IMR-90 (cell line): ENCODE results near the gene PTPRN2. TPM values are rescaled to one million over a fixed set of nuclear protein-coding genes. Genes with fewer than 3 reads are reported as not detected.

Source experiments
- ATAC-seq: fragments of 200-7000 bp; cut with Tn5 transposase; 2 replicates; pipeline ENCODE4 v1.9.1; 2020; ENCODE audit warnings: low read depth, mild to moderate bottlenecking, moderate library complexity
- BruUV-seq: library from RNA; stranded (reverse); fragments of 400-500 nt; replicated peaks from 2 replicates; lab custom pipeline; 2021; lab: Mats Ljungman, UMichigan
- CTCF ChIA-PET: fragments of 300-600 bp; formaldehyde crosslinking; extraction: SDS; loops from one replicate; lab custom pipeline; 2021; ENCODE audit warnings: antibody characterized with exemption; lab: Yijun Ruan, JAX
- POLR2A ChIA-PET: fragments of 300-600 bp; sonication (Branson Sonifier 250); formaldehyde crosslinking; loops from one replicate; lab custom pipeline; 2022; ENCODE audit warnings: antibody characterized with exemption; ENCODE audit not compliant: unreplicated experiment; lab: Charles Lee
- DNase-seq: peaks from one replicate; pipeline ENCODE4 v3.0.0; 2013
- H2AFZ ChIP-seq: replicated peaks from 2 replicates; pipeline ENCODE3; 2013; ENCODE audit warnings: low read length, mild to moderate bottlenecking; ENCODE audit not compliant: poor library complexity
- H2AK5ac ChIP-seq: 2 replicates; pipeline ENCODE4 v1.6.1; 2013; ENCODE audit warnings: low read depth, low read length, inconsistent platforms
- H2AK9ac ChIP-seq: replicated peaks from 2 replicates; pipeline ENCODE3; 2013; ENCODE audit warnings: mild to moderate bottlenecking, low read depth, low read length, moderate library complexity; ENCODE audit not compliant: poor library complexity
- H2BK120ac ChIP-seq: 2 replicates; pipeline ENCODE4 v1.6.1; 2013; ENCODE audit warnings: low read depth, low read length, inconsistent platforms
- H2BK15ac ChIP-seq: 3 replicates; pipeline ENCODE4 v1.6.1; 2013; ENCODE audit warnings: low read depth, low read length, inconsistent platforms
- H2BK20ac ChIP-seq: 2 replicates; pipeline ENCODE4 v1.6.1; 2013; ENCODE audit warnings: low read depth, mild to moderate bottlenecking, inconsistent platforms, low read length, moderate library complexity
- H2BK5ac ChIP-seq: 2 replicates; pipeline ENCODE4 v1.6.1; 2013; ENCODE audit warnings: mild to moderate bottlenecking, low read depth, low read length, inconsistent platforms; ENCODE audit not compliant: poor library complexity, severe bottlenecking
- H3K14ac ChIP-seq: replicated peaks from 2 replicates; pipeline ENCODE4 v1.6.1; 2013; ENCODE audit warnings: low read depth, low read length, inconsistent platforms
- H3K18ac ChIP-seq: 2 replicates; pipeline ENCODE4 v1.6.1; 2013; ENCODE audit warnings: low read depth, low read length, control low read depth
- H3K23ac ChIP-seq: 2 replicates; pipeline ENCODE4 v1.6.1; 2013; ENCODE audit warnings: low read depth, low read length, inconsistent platforms
- H3K27ac ChIP-seq: 2 replicates; pipeline ENCODE4 v1.5.1; 2013; ENCODE audit warnings: mild to moderate bottlenecking, control low read depth, low read length; ENCODE audit not compliant: insufficient read depth
- H3K27me3 ChIP-seq: 2 replicates; pipeline ENCODE4 v1.6.1; 2013; ENCODE audit warnings: low read length; ENCODE audit not compliant: control insufficient read depth, insufficient read depth
- H3K36me3 ChIP-seq: 2 replicates; pipeline ENCODE4 v1.6.1; 2013; ENCODE audit warnings: low read length, mixed read lengths; ENCODE audit not compliant: control insufficient read depth, insufficient read depth
- H3K4ac ChIP-seq: 2 replicates; pipeline ENCODE4 v1.6.1; 2013; ENCODE audit warnings: low read depth, low read length, inconsistent platforms
- H3K4me1 ChIP-seq: 2 replicates; pipeline ENCODE4 v1.6.1; 2013; ENCODE audit warnings: low read length, mixed read lengths; ENCODE audit not compliant: control insufficient read depth, insufficient read depth
- H3K4me2 ChIP-seq: 2 replicates; pipeline ENCODE4 v1.6.1; 2013; ENCODE audit warnings: low read depth, mild to moderate bottlenecking, control low read depth, low read length, moderate library complexity
- H3K4me3 ChIP-seq: 2 replicates; pipeline ENCODE4 v1.5.1; 2013; ENCODE audit warnings: low read depth, mild to moderate bottlenecking, control low read depth, low read length, moderate library complexity; ENCODE audit not compliant: insufficient read depth
- H3K56ac ChIP-seq: 2 replicates; pipeline ENCODE4 v1.6.1; 2013; ENCODE audit warnings: low read length, inconsistent platforms; ENCODE audit not compliant: insufficient read depth; ENCODE audit errors: extremely low read depth
- H3K79me1 ChIP-seq, 2 experiments: 2 replicates each; pipeline ENCODE4 v1.6.1; 2013; ENCODE audit warnings: low read length in 2 of 2, inconsistent platforms in 1 of 2, low read depth in 1 of 2
- H3K9ac ChIP-seq: 2 replicates; pipeline ENCODE4 v1.6.1; 2013; ENCODE audit warnings: low read depth, low read length, control low read depth
- H3K9me1 ChIP-seq: 2 replicates; pipeline ENCODE4 v1.6.1; 2013; ENCODE audit warnings: low read length, inconsistent platforms; ENCODE audit not compliant: insufficient read depth
- H3K9me3 ChIP-seq: 2 replicates; pipeline ENCODE4 v1.6.1; 2013; ENCODE audit warnings: low read length; ENCODE audit not compliant: control insufficient read depth, insufficient read depth
- H4K20me1 ChIP-seq: 2 replicates; pipeline ENCODE4 v1.6.1; 2013; ENCODE audit warnings: low read length, inconsistent platforms; ENCODE audit not compliant: insufficient read depth
- H4K5ac ChIP-seq: 2 replicates; pipeline ENCODE4 v1.6.1; 2013; ENCODE audit warnings: mild to moderate bottlenecking, low read depth, low read length, control low read depth
- H4K8ac ChIP-seq, 2 experiments: 2 replicates each; pipeline ENCODE4 v1.6.1; 2013; ENCODE audit warnings: low read depth in 2 of 2, low read length in 2 of 2, control low read depth in 1 of 2, inconsistent platforms in 1 of 2
- H4K91ac ChIP-seq: 2 replicates; pipeline ENCODE4 v1.6.1; 2013; ENCODE audit warnings: low read depth, low read length, inconsistent platforms; ENCODE audit not compliant: insufficient read depth
- CEBPB ChIP-seq: IDR thresholded peaks from 2 replicates; pipeline ENCODE4 v1.6.1; 2012; ENCODE audit warnings: low read depth, low read length, improper control_type of control experiment
- CHD1 ChIP-seq: IDR thresholded peaks from 2 replicates; pipeline ENCODE4 v1.6.1; 2012; ENCODE audit warnings: low read depth, low read length, improper control_type of control experiment
- CTCF ChIP-seq: conservative IDR thresholded peaks from 2 replicates; pipeline ENCODE4 v1.5.1; 2012; ENCODE audit warnings: mild to moderate bottlenecking, low read depth, low read length, improper control_type of control experiment
- ELK1 ChIP-seq: fragments of 150-350 bp; IDR thresholded peaks from 2 replicates; pipeline ENCODE4 v1.6.1; 2016; ENCODE audit warnings: low read depth, mild to moderate bottlenecking, low read length, moderate library complexity, borderline replicate concordance
- FOS ChIP-seq: fragments of 150-350 bp; IDR thresholded peaks from 2 replicates; pipeline ENCODE4 v1.6.1; 2016; ENCODE audit warnings: low read depth, low read length
- MAFK ChIP-seq: IDR thresholded peaks from 2 replicates; pipeline ENCODE4 v1.6.1; 2012; ENCODE audit warnings: low read depth, low read length, improper control_type of control experiment
- MAZ ChIP-seq: IDR thresholded peaks from 2 replicates; pipeline ENCODE4 v1.6.1; 2012; ENCODE audit warnings: low read depth, mild to moderate bottlenecking, low read length, improper control_type of control experiment, moderate library complexity, borderline replicate concordance
- MXI1 ChIP-seq: IDR thresholded peaks from 2 replicates; pipeline ENCODE4 v1.6.1; 2012; ENCODE audit warnings: low read depth, mild to moderate bottlenecking, low read length, moderate library complexity, borderline replicate concordance
- NFE2L2 ChIP-seq: fragments of 150-350 bp; IDR thresholded peaks from 2 replicates; pipeline ENCODE4 v1.6.1; 2016; ENCODE audit warnings: low read depth, mild to moderate bottlenecking, low read length
- RCOR1 ChIP-seq: IDR thresholded peaks from 2 replicates; pipeline ENCODE4 v1.6.1; 2012; ENCODE audit warnings: mild to moderate bottlenecking, low read length, improper control_type of control experiment; ENCODE audit not compliant: insufficient replicate concordance
- WGBS, 2 experiments: methylation state at CpG; one replicate each; pipeline versions ENCODE4 v1.1.5 to v1.1.7; 2013; ENCODE audit warnings: missing lambda C conversion rate in 2 of 2; ENCODE audit not compliant: insufficient read length in 1 of 2; ENCODE audit errors: extremely low coverage in 2 of 2; 5-methylcytosine and 5-hydroxymethylcytosine counted together
- dilution Hi-C: fragments of 300-500 bp; cut with HindIII; formaldehyde crosslinking; loops from one replicate; pipeline ENCODE4 v1.14.3; 2018; ENCODE audit warnings: low sequenced_read_pairs; ENCODE audit not compliant: unreplicated experiment
- in situ Hi-C: fragments of 300-500 bp; cut with MboI; formaldehyde crosslinking; loops from 3 replicates; pipeline ENCODE4 v1.14.3; 2019; ENCODE audit warnings: low sequenced_read_pairs, inconsistent platforms, mixed read lengths
- intact Hi-C: fragments of 100-400 bp; cut with micrococcal nuclease; formaldehyde crosslinking; loops from 2 replicates; pipeline ENCODE4 v1.10.0; 2022
- polyA plus RNA-seq, 3 experiments: library from polyadenylated mRNA; depleted of rRNA; stranded (reverse); fragments of >200 nt; gene quantifications; 2 replicates each; pipeline ENCODE4 v1.2.3, GENCODE V29; 2012; ENCODE audit warnings: low replicate concordance in 1 of 3
- total RNA-seq: library from RNA; depleted of rRNA; stranded (reverse); fragments of >200 nt; gene quantifications from 2 replicates; pipeline ENCODE4 v1.2.3, GENCODE V29; 2012

Gene PTPRN2
- total and polyA plus RNA-seq, 2 of the 4 experiments (the other 2 are of a cell fraction), result 0.03 TPM; not detected in 1

GRCh38 chr7:158408318-158408920 lies 179.2 kb downstream of the PTPRN2 start:
- no TSS peak for BruUV-seq
- in situ Hi-C loops, result no loop called here
- no peaks in the 10 kb centered on the region for H3K36me3 ChIP-seq

More at GRCh38 chr7:158408318-158408920, 179.2 kb downstream of the PTPRN2 start:
- Histone ChIP-seq H3K4me2 (no peak overlapping the region), H3K9me1 (no peaks in the 10 kb centered on the region), H4K5ac (no peak overlapping the region), H3K9ac (no peak overlapping the region), H3K9me3 (peaks cover 47% of the 10 kb centered on the region), H2BK20ac (no peak overlapping the region), H3K4me3 (no peak overlapping the region), H3K4me1 (no peaks in the 10 kb centered on the region), H4K20me1 (no peaks in the 10 kb centered on the region), H3K23ac (no peak overlapping the region), H2AFZ (no peak overlapping the region), H3K56ac (no peak overlapping the region), H4K91ac (no peak overlapping the region), H3K27me3 (no peaks in the 10 kb centered on the region), H2AK5ac (no peak overlapping the region), H2AK9ac (no peak overlapping the region), H3K4ac (no peak overlapping the region), H3K18ac (no peak overlapping the region), H2BK5ac (no peak overlapping the region), H3K79me1 (no peaks in the 10 kb centered on the region), H2BK120ac (no peak overlapping the region), H3K27ac (no peak overlapping the region), H3K14ac (no peak overlapping the region), H4K8ac (no peak overlapping the region), H2BK15ac (no peak overlapping the region)
- intact Hi-C loops (no loop called here), dilution Hi-C loops (no loop called here)
- no CpG with 5 or more reads among the region's 12 CpGs for WGBS, 2 experiments
- ChIA-PET CTCF (no interaction called here), POLR2A (no interaction called here)
- ATAC-seq, result no peak
- TF ChIP-seq MAZ (no peak), MXI1 (no peak), CEBPB (no peak), FOS (no peak), NFE2L2 (no peak), CHD1 (no peak), ELK1 (no peak), CTCF (no peak), RCOR1 (no peak), MAFK (no peak)
- DNase-seq, result no peak
